Activated CD8-positive, alpha-beta memory T cell treated with anti-CD3 and anti-CD28 coated beads, Interleukin-2, amount 50 U/mL, for 4 hours (primary cell): Measurements from ENCODE around the gene PDE4D.
A peak's percentile ranks its signal among the peaks of the same experiment; 100 is the strongest.

Experiments used
- DNase-seq: peaks from one replicate; pipeline ENCODE4 v3.0.0-alpha.2; 2020

The PDE4D gene

DNA sequence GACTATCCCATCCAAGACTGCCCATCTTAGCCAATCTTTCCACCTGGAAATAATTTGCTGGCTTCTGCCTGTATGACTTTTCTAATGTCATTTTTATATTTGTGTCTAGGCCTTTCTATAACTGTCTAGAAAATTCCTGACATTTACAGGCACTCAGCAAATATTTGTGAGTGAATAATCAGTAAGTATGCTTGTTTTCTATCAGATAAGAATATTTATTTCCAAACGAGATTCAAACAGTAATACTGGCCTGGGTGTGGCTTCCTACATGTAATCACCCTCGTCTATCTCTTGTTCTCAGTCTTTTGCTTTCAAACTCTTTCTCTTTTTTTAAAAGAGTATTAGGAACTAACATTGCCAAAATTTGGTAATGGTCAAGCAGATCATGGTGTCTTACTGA is 844.4 kb downstream of the PDE4D start:
- no peak for DNase-seq

GRCh38 chr5:59042201-59043055 is 851.1 kb downstream of the PDE4D start:
- no peak for DNase-seq

DNA sequence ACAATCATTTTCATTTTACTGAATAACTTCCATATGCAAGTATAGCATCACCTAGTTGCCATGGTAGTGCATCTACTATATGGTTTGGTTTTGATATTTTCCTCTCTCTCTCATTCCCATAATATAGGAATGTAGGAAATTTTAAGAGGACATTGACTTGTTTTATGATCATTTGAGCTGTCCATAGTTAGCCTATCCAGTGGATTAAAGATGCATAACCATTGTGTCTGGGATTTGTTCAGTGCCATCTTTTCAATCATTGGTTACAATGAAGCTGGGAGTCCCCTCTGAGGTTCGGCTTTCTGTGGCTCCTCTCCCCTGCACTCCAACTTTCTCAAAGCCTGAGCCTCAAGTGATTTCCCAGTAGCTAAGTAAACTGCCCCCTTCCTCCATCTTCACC is 852.2 kb downstream of the PDE4D start:
- DNase-seq: no peak

DNA sequence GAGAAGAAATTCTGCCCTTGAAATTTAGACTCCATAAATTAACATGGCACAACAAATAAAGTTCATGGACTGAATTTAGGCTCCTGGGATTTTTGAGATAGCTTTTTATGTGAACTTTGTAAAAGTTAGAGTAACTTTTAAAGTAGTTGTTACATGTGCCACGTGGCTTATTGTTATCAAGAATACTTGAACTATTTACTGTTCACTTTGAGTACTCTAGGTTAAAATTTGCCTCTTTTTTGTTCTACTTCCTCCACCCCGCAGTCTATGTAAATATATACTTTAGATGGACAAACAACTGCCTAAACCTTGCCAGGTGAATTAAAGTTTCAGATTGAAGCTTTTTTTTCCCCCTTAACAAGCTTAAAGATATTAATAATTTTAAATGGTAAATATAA is 852.7 kb downstream of the PDE4D start:
- DNase-seq: no peak

- no peak for DNase-seq
These were observed 853.3 kb downstream of the PDE4D start for GRCh38 chr5:59040024-59040803.

- peak; percentile 90 for DNase-seq
These were observed 854.1 kb downstream of the PDE4D start for GRCh38 chr5:59039296-59040023.

GRCh38 chr5:59038798-59039295 is 854.7 kb downstream of the PDE4D start:
- DNase-seq: no peak

GRCh38 chr5:59037941-59038797 is 855.4 kb downstream of the PDE4D start:
- no peak for DNase-seq

DNA sequence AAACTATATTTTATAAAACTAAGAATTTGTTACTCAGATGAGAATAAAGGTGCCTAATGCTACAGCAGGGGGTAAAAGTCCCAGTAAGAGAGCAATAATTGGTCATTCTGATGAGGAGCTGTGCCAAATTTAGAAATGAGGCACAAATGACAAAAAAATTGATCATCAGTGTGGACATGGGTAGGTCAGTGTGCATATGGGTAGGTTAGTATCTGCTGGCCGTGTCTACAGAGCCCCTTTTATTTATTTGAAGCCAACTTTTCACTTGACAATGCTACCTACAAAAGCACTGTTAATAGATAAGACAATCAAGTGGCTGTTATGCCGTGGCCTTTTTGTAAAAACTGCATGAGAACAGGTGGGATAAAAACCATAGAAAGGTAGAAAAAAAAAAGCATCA is 856.1 kb downstream of the PDE4D start:
- no peak for DNase-seq

GRCh38 chr5:59037041-59037440 is 856.5 kb downstream of the PDE4D start:
- no peak for DNase-seq

DNA sequence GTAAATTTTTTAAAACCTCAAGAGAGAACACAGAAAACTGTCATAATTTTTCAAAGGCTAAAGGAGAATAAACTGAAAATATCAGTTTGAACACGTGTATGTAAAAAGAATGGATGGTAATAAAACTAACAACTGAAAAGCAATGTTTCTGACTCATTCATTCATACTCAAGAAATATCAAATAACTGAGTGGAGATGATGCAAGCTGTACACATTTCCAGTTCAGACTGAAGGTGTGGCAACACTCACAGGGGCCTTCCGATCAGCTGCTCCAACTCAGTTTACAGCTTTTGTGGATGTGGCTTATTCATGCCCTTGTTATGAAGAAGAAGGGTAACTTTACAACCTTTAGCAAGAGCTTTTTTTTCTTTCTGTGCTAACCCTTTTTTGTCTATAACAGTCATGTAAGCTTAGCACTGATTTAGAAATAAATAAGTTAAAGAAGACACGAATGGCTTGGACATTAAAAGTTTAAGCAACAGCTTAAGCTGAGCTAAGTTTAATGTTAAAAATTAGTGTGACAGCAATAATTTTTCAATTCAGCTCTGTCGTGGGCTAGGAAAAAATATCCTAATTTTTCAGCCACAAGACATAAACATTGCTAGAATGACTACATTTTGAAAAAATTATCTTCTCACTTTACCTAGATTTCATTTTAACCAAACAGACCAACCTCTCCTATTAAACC is 857.1 kb downstream of the PDE4D start:
- DNase-seq: peak; percentile 50

DNA sequence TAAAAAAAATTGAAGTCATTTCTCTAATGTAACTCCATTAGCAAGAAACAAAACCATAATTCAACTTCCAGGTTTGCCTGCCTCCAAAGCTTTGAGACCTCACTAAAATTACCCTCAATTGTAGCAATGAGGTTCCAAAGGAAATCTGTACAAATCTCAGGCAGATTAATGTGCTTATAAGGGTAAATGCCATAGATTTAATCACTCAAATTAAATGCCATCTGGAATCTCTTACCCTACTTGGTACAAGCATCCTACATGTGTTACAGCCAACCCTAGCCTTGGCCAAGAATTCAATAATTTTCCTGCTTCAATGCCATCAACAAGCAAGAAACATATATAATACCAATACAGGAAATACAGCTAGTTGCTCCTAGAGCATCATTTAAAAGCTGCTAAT is 857.8 kb downstream of the PDE4D start:
- no peak for DNase-seq

DNA sequence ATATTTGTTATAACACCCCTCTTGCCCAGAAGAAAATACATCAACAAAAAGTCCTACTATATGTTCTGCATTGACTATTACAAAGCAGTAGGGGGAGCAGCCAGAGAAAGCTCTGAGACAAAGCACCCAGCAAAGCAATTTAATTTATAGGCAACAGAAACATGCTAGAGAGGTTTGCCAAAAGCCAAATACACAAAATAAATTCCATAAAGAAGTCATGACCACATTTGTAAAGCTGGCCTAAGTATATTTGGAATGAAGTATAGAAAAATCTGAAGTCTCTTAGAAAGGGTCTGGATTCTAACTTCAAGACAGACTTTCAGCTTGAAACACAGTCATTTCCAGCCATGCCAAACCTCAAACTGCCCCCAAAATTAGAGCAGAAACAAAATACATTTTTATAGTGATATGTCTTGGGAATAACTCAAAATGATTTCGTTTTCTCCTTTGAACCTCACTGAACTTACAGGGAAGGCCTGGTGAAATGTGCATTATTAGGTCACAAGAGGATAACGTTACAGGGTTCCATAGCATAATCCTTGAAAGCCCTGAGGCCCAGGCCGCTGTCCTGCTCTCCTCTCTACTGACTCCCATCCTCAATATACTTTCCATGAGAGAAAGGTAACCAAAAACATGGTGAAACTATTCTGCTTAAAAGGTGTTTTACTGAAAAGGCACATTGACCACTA is 858.9 kb downstream of the PDE4D start:
- DNase-seq: no peak

DNA sequence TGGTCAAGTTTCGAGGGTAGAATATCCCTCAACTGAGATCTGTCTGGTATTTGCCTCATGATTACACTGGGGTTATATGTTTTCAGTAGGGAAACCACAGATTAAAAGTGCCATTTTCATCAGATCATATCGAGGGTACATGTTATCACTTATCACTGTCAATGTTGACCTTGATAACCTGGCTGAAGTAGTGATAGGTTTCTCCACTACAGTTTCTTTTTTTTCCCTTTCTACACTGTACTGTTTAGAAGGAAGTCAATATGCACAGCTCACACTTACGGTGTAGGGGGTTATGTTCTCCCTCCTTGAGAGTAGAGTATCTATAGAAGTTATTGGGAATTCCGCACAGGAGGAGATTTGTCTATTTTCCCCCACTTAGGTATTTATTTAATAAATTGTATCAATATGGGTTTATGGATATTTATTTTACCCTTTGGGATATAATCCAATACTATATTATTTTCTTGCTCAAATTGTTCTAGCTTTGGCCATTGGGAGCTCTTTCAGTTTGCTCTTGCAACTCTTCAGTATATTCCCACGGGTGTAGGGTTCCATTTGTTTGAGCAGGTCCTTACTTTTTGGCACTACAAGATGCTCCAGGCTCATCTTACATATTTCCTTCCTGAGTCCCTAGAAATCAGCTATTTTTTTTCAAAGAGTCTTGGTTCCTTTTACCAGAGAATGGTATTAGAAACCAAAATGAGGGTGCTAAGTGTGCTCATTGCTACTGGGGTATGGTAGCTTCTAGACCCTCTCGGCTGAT is 866.2 kb downstream of the PDE4D start:
- no peak for DNase-seq

GRCh38 chr5:59025734-59026133 is 867.8 kb downstream of the PDE4D start:
- no peak for DNase-seq

DNA sequence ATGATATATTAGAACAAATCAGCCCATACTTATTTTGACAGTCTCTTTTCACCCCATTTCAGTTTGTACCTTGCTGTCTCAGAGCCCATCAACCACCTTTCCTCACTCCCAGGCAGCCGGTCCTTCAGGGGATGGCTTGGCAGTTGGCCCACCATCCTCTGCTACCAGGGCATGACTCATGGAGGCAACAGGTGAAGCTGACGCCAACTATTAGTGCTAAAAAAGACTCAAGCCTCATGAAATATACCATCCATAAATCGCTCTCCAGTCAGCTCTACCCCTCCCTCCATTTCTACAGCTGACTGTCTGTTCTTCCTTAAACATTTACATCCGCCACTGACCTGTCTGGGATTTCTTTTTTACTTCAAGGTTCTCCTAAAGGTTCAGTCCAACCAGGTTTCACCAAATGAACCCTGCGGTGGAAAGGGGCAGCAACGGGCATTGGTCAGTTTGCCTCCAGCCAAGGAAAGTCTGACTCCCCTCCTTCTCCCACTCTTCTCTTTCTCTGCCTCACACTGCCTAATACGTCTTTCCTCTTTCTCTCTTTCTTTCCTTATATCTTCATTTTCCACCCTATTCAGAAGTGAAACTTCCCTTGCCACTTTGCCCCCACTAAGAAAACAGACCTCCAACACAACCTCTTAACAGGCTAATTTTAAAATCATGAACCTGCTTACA is 871.5 kb downstream of the PDE4D start:
- DNase-seq: no peak

- DNase-seq: no peak
These were observed 872.2 kb downstream of the PDE4D start for GRCh38 chr5:59021286-59021673.

DNA sequence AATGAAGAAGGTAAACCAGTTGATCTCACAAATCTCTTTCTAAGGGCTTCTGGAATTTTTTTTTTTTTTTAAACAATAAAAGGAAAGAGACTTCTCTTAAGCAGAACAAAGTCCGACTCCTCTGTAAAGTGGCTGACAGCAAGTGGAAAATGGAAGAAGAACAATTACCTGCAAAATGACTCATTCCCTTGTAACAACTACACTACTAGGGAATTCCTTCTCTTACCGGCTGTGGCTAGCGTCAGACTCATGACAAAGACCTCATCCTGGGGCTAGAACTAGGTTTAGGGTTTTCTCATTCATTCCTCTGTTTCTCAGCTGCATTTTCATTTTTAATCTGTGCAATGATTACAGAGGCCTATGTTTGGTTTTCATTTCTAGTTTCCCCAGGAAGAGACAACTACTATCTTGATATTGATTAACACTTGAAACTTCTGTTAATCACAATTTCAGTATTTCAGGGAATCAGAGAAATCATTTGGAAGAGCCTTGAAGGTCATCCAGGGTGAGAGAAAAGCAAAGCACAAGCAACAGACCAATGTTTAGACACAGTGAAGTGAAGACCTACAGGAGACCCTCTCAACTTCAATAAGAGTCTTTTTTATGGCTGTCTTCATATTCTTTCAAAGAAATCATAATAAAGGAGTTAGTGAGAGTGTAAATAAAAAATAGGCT is 872.8 kb downstream of the PDE4D start:
- no peak for DNase-seq

- DNase-seq: no peak
These were observed 874.4 kb downstream of the PDE4D start for GRCh38 chr5:59019078-59019477.
